Bladder microvascular endothelial cell (primary cell): ENCODE measurements around the gene AGMAT. TPM values are rescaled to one million over a fixed set of nuclear protein-coding genes. Genes with fewer than 3 reads are reported as not detected.

Experiments used
- total RNA-seq: library from RNA; depleted of rRNA; stranded (reverse); fragments of >200 nt; gene quantifications from 2 replicates; pipeline ENCODE4 v1.2.3, GENCODE V29; 2014

Gene AGMAT
- total RNA-seq = 0.16 and 0.50 TPM in 2 replicates

GRCh38 chr1:15584489-15585363, at the start of gene AGMAT:
Gene AGMAT, minus strand, starts transcription at chr1:15585051. Its CDS starts 84 bp downstream, at chr1:15584967.

GRCh38 chr1:15617173-15618076, 32.6 kb upstream of the AGMAT start, which contains the start of gene DDI2:
Gene DDI2, plus strand, starts transcription at chr1:15617458. Its CDS starts 213 bp downstream, at chr1:15617671.

GRCh38 chr1:15526490-15527339, 58.1 kb downstream of the AGMAT start, which contains the start of gene DNAJC16:
Gene DNAJC16, plus strand, starts transcription at chr1:15526848. Its CDS starts 2,258 bp downstream, at chr1:15529106.

GRCh38 chr1:15524021-15524282, 60.9 kb downstream of the AGMAT start, which contains the start of gene CASP9:
Gene CASP9, minus strand, starts transcription at chr1:15524215. Its CDS starts 15 bp downstream, at chr1:15524200.

Other genes with a start within 250 kb of the AGMAT start
- gene EFHD2, start 175.2 kb downstream of the AGMAT start, total RNA-seq = 25.9 and 45.3 TPM in 2 replicates
- gene CTRC, start 146.6 kb downstream of the AGMAT start, total RNA-seq = not detected in 2 replicates
- gene CELA2A, start 128.3 kb downstream of the AGMAT start, total RNA-seq = not detected in 2 replicates
- not detected in 2 replicates for gene CELA2B, start 108.9 kb downstream of the AGMAT start, total RNA-seq
- gene CASP9, start 60.8 kb downstream of the AGMAT start, total RNA-seq = 3.6 and 4.0 TPM in 2 replicates
- gene DNAJC16, start 58.2 kb downstream of the AGMAT start, total RNA-seq = 8.9 and 27.3 TPM in 2 replicates
- 11.7 and 36.9 TPM in 2 replicates for gene DDI2, start 32.4 kb upstream of the AGMAT start, total RNA-seq
- 41.4 and 64.4 TPM in 2 replicates for gene PLEKHM2, start 99.3 kb upstream of the AGMAT start, total RNA-seq
- under 0.01 and 0.44 TPM in 2 replicates for gene SLC25A34, start 151.2 kb upstream of the AGMAT start, total RNA-seq
- not detected in 2 replicates for gene TMEM82, start 157.4 kb upstream of the AGMAT start, total RNA-seq
- gene FBLIM1, start 173.7 kb upstream of the AGMAT start, total RNA-seq = 58.6 and 268 TPM in 2 replicates
- gene UQCRHL, start 222.6 kb upstream of the AGMAT start, total RNA-seq = 4.7 and 7.2 TPM in 2 replicates